ENCODE measurements around the gene DDAH1.

Gene DDAH1

GRCh38 chr1:85448358-85448757 is 16.6 kb downstream of the DDAH1 start:
- no peak overlapping the region for H3K4me2 ChIP-seq (ENCODE audit: low read depth, low read length, poor library complexity, severe bottlenecking)
- H3K79me2 ChIP-seq (ENCODE audit: insufficient read depth, low read length): no peaks in the 10 kb centered on the region
- H2AFZ ChIP-seq (ENCODE audit: low read depth, low read length, severe bottlenecking): no peak overlapping the region
- H3K9me3 ChIP-seq (ENCODE audit: insufficient read depth, low read length): no peaks in the 10 kb centered on the region
- H3K4me3 ChIP-seq (ENCODE audit: insufficient read depth, low read length, poor library complexity, severe bottlenecking): no peak overlapping the region
- TF ChIP-seq CTCF (IDR thresholded peaks at IDR 0.05; ENCODE audit: insufficient read depth, low read length, poor library complexity, severe bottlenecking): no peak
- TF ChIP-seq EZH2phosphoT487 (conservative IDR thresholded peaks at IDR 0.05; ENCODE audit: low read length): no peak
- no peaks in the 10 kb centered on the region for H3K27me3 ChIP-seq (ENCODE audit: low read length)
- no peaks in the 10 kb centered on the region for H3K9me2 ChIP-seq (replicated peaks; ENCODE audit: insufficient read depth, low read length)
- H3K36me3 ChIP-seq (ENCODE audit: low read length): no peaks in the 10 kb centered on the region
- H3F3A ChIP-seq (ENCODE audit: insufficient read depth): no peaks in the 10 kb centered on the region
- H4K20me1 ChIP-seq (ENCODE audit: low read depth, low read length): no peaks in the 10 kb centered on the region
- no peak overlapping the region for H3K9ac ChIP-seq (ENCODE audit: low read length)
- no peak overlapping the region for H3K27ac ChIP-seq (ENCODE audit: low read depth, low read length)

- no peak overlapping the region for H3K4me3 ChIP-seq (ENCODE audit: insufficient read depth, low read length, poor library complexity, severe bottlenecking)
- no peak overlapping the region for H3K27ac ChIP-seq (ENCODE audit: low read depth, low read length)
- no peak overlapping the region for H3K9ac ChIP-seq (ENCODE audit: low read length)
- no peak overlapping the region for H2AFZ ChIP-seq (ENCODE audit: low read depth, low read length, severe bottlenecking)
- TF ChIP-seq CTCF (IDR thresholded peaks at IDR 0.05; ENCODE audit: insufficient read depth, low read length, poor library complexity, severe bottlenecking): no peak
- TF ChIP-seq EZH2phosphoT487 (conservative IDR thresholded peaks at IDR 0.05; ENCODE audit: low read length): no peak
- H3F3A ChIP-seq (ENCODE audit: insufficient read depth): no peaks in the 10 kb centered on the region
- no peak overlapping the region for H3K4me2 ChIP-seq (ENCODE audit: low read depth, low read length, poor library complexity, severe bottlenecking)
- no peaks in the 10 kb centered on the region for H4K20me1 ChIP-seq (ENCODE audit: low read depth, low read length)
- H3K9me2 ChIP-seq (replicated peaks; ENCODE audit: insufficient read depth, low read length): no peaks in the 10 kb centered on the region
- no peaks in the 10 kb centered on the region for H3K9me3 ChIP-seq (ENCODE audit: insufficient read depth, low read length)
- H3K36me3 ChIP-seq (ENCODE audit: low read length): no peaks in the 10 kb centered on the region
- H3K27me3 ChIP-seq (ENCODE audit: low read length): no peaks in the 10 kb centered on the region
- no peaks in the 10 kb centered on the region for H3K79me2 ChIP-seq (ENCODE audit: insufficient read depth, low read length)
Observed at GRCh38 chr1:85447006-85447943, 17.7 kb downstream of the DDAH1 start.

- no peaks in the 10 kb centered on the region for H3F3A ChIP-seq (ENCODE audit: insufficient read depth)
- no peak overlapping the region for H3K27ac ChIP-seq (ENCODE audit: low read depth, low read length)
- no peak overlapping the region for H3K9ac ChIP-seq (ENCODE audit: low read length)
- no peak overlapping the region for H3K4me2 ChIP-seq (ENCODE audit: low read depth, low read length, poor library complexity, severe bottlenecking)
- TF ChIP-seq EZH2phosphoT487 (conservative IDR thresholded peaks at IDR 0.05; ENCODE audit: low read length) (no peak), CTCF (IDR thresholded peaks at IDR 0.05; ENCODE audit: insufficient read depth, low read length, poor library complexity, severe bottlenecking) (no peak)
- H3K36me3 ChIP-seq (ENCODE audit: low read length): no peaks in the 10 kb centered on the region
- no peaks in the 10 kb centered on the region for H3K9me2 ChIP-seq (replicated peaks; ENCODE audit: insufficient read depth, low read length)
- H4K20me1 ChIP-seq (ENCODE audit: low read depth, low read length): no peaks in the 10 kb centered on the region
- H2AFZ ChIP-seq (ENCODE audit: low read depth, low read length, severe bottlenecking): no peak overlapping the region
- no peaks in the 10 kb centered on the region for H3K9me3 ChIP-seq (ENCODE audit: insufficient read depth, low read length)
- no peaks in the 10 kb centered on the region for H3K79me2 ChIP-seq (ENCODE audit: insufficient read depth, low read length)
- H3K4me3 ChIP-seq (ENCODE audit: insufficient read depth, low read length, poor library complexity, severe bottlenecking): no peak overlapping the region
- no peaks in the 10 kb centered on the region for H3K27me3 ChIP-seq (ENCODE audit: low read length)
Observed at GRCh38 chr1:85445906-85446305, 19.1 kb downstream of the DDAH1 start.

Data from SU-DHL-6 (cell line).